Measurements from ENCODE around the gene VPS8.

Gene VPS8

DNA sequence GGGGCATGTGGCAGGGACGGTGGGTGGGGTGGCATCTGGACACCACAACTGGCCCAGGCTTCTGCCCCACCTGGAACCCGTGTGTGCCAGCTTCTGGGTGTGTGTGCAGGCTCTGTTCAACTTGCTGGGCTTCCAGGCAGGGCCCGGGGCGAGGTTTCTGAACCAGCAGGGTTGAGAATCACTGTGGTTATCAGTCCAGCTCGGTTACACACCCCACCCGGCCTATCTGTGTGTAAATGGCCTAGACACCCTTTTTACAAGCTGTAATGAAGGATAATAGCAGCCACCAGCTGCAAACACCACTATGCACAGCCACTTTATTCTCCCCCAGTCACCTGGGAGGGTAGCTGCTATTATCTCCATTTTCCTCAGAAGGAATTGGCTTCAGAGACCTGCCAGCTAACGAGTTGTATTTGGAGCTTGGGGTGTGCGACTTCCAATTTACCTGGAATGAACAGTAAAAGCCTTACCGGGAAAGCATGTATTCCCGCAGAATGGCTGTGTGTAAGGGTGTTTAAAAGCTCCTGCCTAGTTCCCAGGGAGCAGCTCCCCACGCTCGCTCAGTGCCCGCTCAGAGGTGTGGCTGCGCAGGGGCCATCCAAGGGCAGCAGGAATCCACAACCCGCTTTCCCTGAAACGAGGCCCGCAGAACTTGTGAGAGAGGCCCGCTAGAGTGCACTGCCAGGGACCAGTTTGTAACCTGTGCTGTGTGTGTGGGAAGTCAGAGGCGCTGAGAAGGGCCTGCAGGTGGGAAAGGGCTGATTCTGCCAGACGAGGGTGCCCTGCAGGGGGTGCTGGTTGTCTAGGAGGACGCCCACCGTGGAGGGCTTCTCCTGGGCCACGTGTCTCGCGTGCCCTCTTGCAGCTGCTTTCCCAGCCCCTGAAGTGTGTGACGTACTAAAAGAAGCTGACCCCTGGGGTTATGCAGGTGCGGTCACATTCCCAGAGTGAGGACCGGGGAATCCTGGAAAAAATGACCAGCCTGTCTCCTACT is 257.4 kb downstream of the VPS8 start:
- no peak overlapping the region for H3K27ac ChIP-seq (ENCODE audit: low read depth, low read length)

DNA sequence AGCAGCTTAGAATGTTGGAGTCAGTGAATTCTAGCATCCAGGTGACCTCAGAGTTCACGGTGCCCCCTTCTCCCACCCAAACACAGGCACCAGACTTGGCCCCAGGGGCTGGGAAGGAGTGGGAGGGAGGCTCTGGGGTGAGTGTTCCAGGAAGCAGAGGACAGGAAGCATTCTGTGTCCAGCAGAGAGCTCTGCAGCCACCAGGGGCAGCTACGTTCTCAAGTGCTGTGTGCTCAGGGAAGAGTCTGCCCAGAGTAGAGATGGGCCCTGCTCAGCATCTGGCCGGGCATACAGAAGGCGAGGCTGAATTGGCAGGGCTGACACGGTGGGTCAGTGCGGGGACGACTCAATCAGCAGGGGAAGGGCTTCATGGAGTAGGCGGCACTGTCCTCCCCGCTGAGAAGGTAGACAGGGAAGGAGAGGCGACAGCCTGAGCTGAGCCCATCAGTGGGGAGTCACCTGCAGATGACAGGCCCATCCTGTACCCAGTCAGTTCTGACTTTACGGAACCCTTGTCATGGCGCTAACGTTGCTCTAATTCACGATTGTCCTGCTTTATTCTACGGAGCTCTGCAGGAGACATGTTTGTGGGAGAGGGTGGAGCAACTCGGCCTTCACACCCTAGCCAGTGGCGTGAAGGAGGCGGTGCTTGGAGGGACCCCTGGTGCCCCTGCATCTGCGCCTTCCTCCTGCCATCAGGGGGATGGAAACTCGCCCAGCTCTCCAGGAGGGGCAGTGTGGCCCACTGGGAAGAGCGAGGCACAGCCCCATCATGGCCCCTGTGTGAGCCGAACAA is 258.7 kb downstream of the VPS8 start:
- H3K27me3 ChIP-seq (ENCODE audit: control insufficient read depth, insufficient read depth, low read length), result no peaks in the 10 kb centered on the region
- no peaks in the 10 kb centered on the region for H3K36me3 ChIP-seq (ENCODE audit: control insufficient read depth, insufficient read depth, low read length)
- no peak overlapping the region for H3K9ac ChIP-seq (ENCODE audit: low read length)
- H3K4me1 ChIP-seq (ENCODE audit: control insufficient read depth, insufficient read depth, low read length), result no peaks in the 10 kb centered on the region
- no peak overlapping the region for H3K27ac ChIP-seq (ENCODE audit: low read depth, low read length)
- no peak overlapping the region for H3K4me3 ChIP-seq (ENCODE audit: low read length)

More for the DNA sequence above, 257.4 kb downstream of the VPS8 start:
- H3K36me3 ChIP-seq (ENCODE audit: control insufficient read depth, insufficient read depth, low read length), result no peaks in the 10 kb centered on the region
- no peak overlapping the region for H3K4me3 ChIP-seq (ENCODE audit: low read length)
- H3K27me3 ChIP-seq (ENCODE audit: control insufficient read depth, insufficient read depth, low read length), result no peaks in the 10 kb centered on the region
- no peaks in the 10 kb centered on the region for H3K4me1 ChIP-seq (ENCODE audit: control insufficient read depth, insufficient read depth, low read length)
- no peak overlapping the region for H3K9ac ChIP-seq (ENCODE audit: low read length)

DNA sequence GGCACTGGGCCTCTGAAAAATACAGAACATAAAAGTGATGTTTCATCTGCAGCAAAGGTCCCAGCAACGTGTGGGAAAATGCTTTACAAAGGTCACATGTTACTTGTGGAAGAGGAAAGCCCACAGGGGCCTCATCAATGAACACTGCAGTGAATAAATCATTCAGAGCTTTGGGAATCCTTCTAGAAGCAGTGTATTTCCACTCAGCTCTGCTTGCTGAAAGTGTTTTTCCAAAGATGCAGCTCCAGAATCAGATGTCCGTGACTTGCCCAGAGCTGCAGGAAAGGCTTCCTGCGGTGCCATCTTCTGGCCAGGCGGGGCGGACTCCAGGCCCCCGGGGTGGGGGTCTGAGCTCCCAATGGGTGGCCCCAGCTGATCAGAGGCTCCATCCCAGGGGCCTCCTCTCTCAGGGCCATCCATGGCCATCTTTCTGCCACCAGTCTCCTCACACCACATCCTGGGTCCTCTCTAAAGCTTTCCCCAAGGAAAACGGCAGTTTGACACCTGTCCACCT is 259.4 kb downstream of the VPS8 start:
- Histone ChIP-seq H3K27ac (ENCODE audit: low read depth, low read length) (no peak overlapping the region), H3K9ac (ENCODE audit: low read length) (no peak overlapping the region), H3K4me1 (ENCODE audit: control insufficient read depth, insufficient read depth, low read length) (no peaks in the 10 kb centered on the region)

DNA sequence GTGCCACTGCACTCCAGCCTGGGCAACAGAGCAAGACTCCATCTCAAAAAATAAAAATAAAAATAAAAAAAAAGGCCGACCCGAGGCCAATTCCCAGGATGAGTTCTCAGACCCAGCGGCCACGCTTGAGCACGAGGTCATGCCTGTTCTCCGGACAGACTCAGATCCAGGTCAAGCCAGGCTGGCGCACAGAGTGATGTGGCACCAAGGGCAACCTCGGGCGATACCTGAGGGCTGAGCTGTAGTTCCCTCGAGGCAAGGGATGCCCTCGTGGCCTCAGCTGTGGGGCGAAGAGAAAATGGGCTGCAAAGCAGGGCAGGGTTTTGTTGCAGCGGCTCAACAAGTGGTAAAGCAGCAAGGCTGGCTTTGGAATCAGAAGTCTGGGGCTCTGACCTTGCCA is 263.6 kb downstream of the VPS8 start:
- no peaks in the 10 kb centered on the region for H3K27me3 ChIP-seq (ENCODE audit: control insufficient read depth, insufficient read depth, low read length)
- no peaks in the 10 kb centered on the region for H3K36me3 ChIP-seq (ENCODE audit: control insufficient read depth, insufficient read depth, low read length)
- H3K4me3 ChIP-seq (ENCODE audit: low read length), result no peak overlapping the region
- no peak overlapping the region for H3K9ac ChIP-seq (ENCODE audit: low read length)
- H3K4me1 ChIP-seq (ENCODE audit: control insufficient read depth, insufficient read depth, low read length), result no peaks in the 10 kb centered on the region
- no peak overlapping the region for H3K27ac ChIP-seq (ENCODE audit: low read depth, low read length)

More for the DNA sequence above, 259.4 kb downstream of the VPS8 start:
- Histone ChIP-seq H3K36me3 (ENCODE audit: control insufficient read depth, insufficient read depth, low read length) (no peaks in the 10 kb centered on the region), H3K4me3 (ENCODE audit: low read length) (no peak overlapping the region), H3K27me3 (ENCODE audit: control insufficient read depth, insufficient read depth, low read length) (no peaks in the 10 kb centered on the region)

DNA sequence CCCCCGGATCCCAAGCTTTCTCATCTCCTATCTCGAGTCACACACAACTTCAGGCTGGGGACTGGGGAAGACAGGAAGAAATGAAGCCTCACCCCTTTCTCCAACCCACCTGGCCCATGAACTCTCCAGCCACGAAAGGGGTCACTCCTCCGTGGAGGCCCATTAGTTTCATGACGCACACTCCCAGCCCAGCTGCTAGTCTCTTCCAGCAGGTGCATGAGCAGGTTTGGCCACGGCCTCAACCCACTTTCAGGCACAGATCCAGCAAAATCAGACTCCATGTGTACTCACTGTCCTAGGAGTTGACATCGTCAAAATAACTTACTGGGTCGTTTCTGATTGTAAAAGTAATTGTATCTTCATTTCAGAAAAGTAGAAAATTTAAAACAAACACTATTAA is 264.3 kb downstream of the VPS8 start:
- no peak overlapping the region for H3K4me3 ChIP-seq (ENCODE audit: low read length)
- no peak overlapping the region for H3K9ac ChIP-seq (ENCODE audit: low read length)
- no peaks in the 10 kb centered on the region for H3K4me1 ChIP-seq (ENCODE audit: control insufficient read depth, insufficient read depth, low read length)
- no peaks in the 10 kb centered on the region for H3K36me3 ChIP-seq (ENCODE audit: control insufficient read depth, insufficient read depth, low read length)
- no peak overlapping the region for H3K27ac ChIP-seq (ENCODE audit: low read depth, low read length)
- H3K27me3 ChIP-seq (ENCODE audit: control insufficient read depth, insufficient read depth, low read length), result no peaks in the 10 kb centered on the region

DNA sequence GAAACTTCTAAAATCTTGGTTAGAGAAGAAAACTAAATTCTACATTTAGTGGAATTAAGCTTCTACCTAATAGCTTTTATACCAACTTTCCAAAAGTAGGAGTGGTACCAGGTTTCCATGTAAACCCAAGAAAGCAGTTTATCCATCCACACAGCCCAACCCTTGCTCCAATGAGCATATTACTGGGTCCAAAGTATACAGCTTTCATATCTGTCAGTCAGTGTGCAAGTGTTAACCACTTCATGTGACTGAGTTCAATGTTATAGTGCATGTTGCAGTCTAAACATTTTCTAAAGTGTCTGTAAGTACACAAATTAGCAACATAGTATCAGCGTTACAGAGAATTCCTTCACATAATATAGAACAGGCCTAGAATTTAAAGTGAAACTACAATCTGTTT is 267.7 kb downstream of the VPS8 start:
- Histone ChIP-seq H3K9ac (ENCODE audit: low read length) (no peak overlapping the region), H3K36me3 (ENCODE audit: control insufficient read depth, insufficient read depth, low read length) (peaks cover 7% of the 10 kb centered on the region), H3K27me3 (ENCODE audit: control insufficient read depth, insufficient read depth, low read length) (no peaks in the 10 kb centered on the region), H3K4me3 (ENCODE audit: low read length) (no peak overlapping the region), H3K27ac (ENCODE audit: low read depth, low read length) (no peak overlapping the region), H3K4me1 (ENCODE audit: control insufficient read depth, insufficient read depth, low read length) (no peaks in the 10 kb centered on the region)

DNA sequence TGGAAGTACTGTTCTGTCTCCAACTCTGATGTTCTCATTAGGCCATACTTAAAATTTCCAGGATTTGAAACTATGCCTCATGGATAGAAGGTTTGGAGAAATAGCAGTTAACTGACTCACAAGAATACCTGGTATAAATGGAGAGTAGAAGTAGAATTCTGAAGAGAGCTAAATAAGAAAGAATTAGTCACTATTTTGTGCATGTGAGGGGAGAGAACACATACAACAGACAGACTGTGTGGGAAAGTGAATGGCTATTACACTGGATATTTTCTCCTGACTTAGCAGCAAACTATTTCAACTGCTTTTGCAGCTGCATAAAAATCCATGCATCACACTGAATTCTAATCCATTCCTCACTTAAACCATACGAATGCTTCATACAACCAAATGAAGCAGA is 269.6 kb downstream of the VPS8 start:
- Histone ChIP-seq H3K4me3 (ENCODE audit: low read length) (no peak overlapping the region), H3K27me3 (ENCODE audit: control insufficient read depth, insufficient read depth, low read length) (no peaks in the 10 kb centered on the region), H3K4me1 (ENCODE audit: control insufficient read depth, insufficient read depth, low read length) (peaks cover 4% of the 10 kb centered on the region), H3K9ac (ENCODE audit: low read length) (no peak overlapping the region), H3K27ac (ENCODE audit: low read depth, low read length) (no peak overlapping the region), H3K36me3 (ENCODE audit: control insufficient read depth, insufficient read depth, low read length) (peaks cover 7% of the 10 kb centered on the region)

DNA sequence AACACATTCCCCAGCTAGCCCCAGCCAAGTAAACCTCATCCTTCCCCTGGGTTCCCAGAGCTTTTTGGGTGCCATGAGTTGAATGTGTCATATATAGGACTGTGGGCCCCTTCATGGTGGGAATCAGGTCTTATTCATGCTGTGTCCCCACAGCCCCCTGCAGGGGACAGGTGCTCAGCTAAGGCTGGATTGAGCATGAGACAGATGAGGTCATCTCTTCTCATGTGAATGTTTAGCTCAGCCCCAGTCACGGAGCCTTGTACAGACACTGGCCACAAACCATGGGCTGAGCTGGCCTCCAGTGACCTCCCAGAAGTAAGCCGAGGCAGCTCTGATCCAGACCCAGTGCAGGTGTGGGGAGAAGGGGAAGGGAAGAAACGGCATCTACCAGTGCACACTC is 270.2 kb downstream of the VPS8 start:
- peaks cover 5% of the 10 kb centered on the region for H3K4me1 ChIP-seq (ENCODE audit: control insufficient read depth, insufficient read depth, low read length)
- H3K27ac ChIP-seq (ENCODE audit: low read depth, low read length), result no peak overlapping the region
- H3K4me3 ChIP-seq (ENCODE audit: low read length), result no peak overlapping the region
- H3K9ac ChIP-seq (ENCODE audit: low read length), result no peak overlapping the region
- no peaks in the 10 kb centered on the region for H3K27me3 ChIP-seq (ENCODE audit: control insufficient read depth, insufficient read depth, low read length)
- H3K36me3 ChIP-seq (ENCODE audit: control insufficient read depth, insufficient read depth, low read length), result peaks cover 7% of the 10 kb centered on the region

DNA sequence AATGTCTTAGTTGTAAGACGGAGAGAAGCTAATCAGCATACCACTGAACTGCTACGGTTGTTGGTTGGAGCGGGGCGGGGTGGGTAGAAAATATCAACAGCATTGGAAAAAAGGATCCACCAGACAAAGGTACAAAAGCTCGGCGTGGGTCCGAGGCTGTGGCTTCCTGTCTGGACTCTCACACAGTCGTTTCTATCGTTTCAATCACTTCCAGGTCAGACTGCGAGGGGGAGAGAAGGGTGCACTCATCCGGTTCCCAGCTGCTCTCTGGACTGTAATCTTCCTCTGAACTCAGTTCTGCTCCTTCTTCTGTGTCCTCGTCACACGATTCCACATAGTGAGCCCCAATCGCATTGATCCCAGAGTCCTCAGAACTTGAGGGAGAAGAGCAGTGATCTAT is 270.9 kb downstream of the VPS8 start:
- Histone ChIP-seq H3K9ac (ENCODE audit: low read length) (no peak overlapping the region), H3K36me3 (ENCODE audit: control insufficient read depth, insufficient read depth, low read length) (peaks cover 7% of the 10 kb centered on the region), H3K27me3 (ENCODE audit: control insufficient read depth, insufficient read depth, low read length) (no peaks in the 10 kb centered on the region), H3K27ac (ENCODE audit: low read depth, low read length) (no peak overlapping the region), H3K4me3 (ENCODE audit: low read length) (no peak overlapping the region), H3K4me1 (ENCODE audit: control insufficient read depth, insufficient read depth, low read length) (peaks cover 6% of the 10 kb centered on the region)

DNA sequence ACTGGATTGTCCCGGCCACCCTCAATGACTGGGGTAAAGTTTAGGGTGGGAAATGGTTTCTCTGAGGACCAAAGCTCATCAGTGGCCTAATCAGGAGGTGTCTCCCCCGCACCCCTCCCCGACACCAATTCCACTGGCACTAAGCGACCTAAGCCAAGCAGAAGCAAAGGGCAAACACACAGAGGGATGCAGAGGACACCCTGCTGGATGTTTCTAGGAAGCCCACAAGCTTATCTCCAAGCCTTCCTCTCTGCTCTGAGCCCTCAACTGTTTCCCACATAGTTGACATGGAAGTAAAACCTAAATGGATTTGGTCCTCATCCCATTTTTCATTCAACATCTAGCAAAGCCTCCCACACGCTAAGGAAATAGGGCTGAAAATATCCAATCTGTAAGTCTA is 272.4 kb downstream of the VPS8 start:
- Histone ChIP-seq H3K36me3 (ENCODE audit: control insufficient read depth, insufficient read depth, low read length) (peaks cover 7% of the 10 kb centered on the region), H3K4me1 (ENCODE audit: control insufficient read depth, insufficient read depth, low read length) (peaks cover 6% of the 10 kb centered on the region), H3K27me3 (ENCODE audit: control insufficient read depth, insufficient read depth, low read length) (no peaks in the 10 kb centered on the region), H3K4me3 (ENCODE audit: low read length) (no peak overlapping the region), H3K9ac (ENCODE audit: low read length) (no peak overlapping the region), H3K27ac (ENCODE audit: low read depth, low read length) (no peak overlapping the region)

DNA sequence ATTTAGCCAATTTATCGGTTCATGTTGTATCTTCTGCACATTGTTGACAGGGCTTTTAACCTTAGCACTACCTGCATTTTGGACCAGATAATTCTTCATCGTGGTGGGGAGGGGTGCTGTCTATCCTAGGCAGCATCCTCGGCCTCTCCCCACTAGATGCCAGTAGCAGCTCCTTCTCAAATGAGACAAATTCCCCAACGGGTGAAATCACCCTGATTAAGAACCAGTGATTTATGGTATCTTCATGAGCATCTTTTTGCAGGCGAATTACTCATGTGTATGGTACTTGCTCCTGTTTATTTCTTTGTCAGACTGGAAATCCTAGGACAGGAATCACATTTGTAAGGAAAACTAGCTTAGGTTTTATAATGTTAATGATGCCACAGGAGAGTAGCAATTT is 272.9 kb downstream of the VPS8 start:
- Histone ChIP-seq H3K4me3 (ENCODE audit: low read length) (no peak overlapping the region), H3K36me3 (ENCODE audit: control insufficient read depth, insufficient read depth, low read length) (peaks cover 7% of the 10 kb centered on the region), H3K9ac (ENCODE audit: low read length) (no peak overlapping the region), H3K27me3 (ENCODE audit: control insufficient read depth, insufficient read depth, low read length) (no peaks in the 10 kb centered on the region), H3K4me1 (ENCODE audit: control insufficient read depth, insufficient read depth, low read length) (peaks cover 7% of the 10 kb centered on the region), H3K27ac (ENCODE audit: low read depth, low read length) (no peak overlapping the region)

DNA sequence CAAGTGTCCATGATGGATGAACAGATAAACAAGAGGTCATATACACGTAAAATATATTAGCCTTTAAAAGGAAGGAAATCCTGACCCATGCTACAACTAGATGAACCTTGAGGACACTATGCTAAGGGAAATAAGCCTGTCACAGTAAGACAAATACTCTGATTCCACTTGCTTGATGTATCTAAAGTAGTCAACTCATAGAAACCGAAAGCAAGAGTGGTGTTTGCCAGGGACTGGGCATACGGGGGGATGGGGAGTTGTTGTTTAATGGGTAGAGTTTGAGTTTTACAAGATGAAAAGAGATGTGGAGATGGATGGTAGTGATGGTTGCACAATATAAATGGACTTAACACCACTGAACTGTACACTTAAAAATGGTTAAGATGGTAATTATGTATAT is 275.5 kb downstream of the VPS8 start:
- no peaks in the 10 kb centered on the region for H3K27me3 ChIP-seq (ENCODE audit: control insufficient read depth, insufficient read depth, low read length)
- H3K4me1 ChIP-seq (ENCODE audit: control insufficient read depth, insufficient read depth, low read length), result peaks cover 11% of the 10 kb centered on the region
- peaks cover 4% of the 10 kb centered on the region for H3K36me3 ChIP-seq (ENCODE audit: control insufficient read depth, insufficient read depth, low read length)
- H3K4me3 ChIP-seq (ENCODE audit: low read length), result no peak overlapping the region
- no peak overlapping the region for H3K9ac ChIP-seq (ENCODE audit: low read length)
- H3K27ac ChIP-seq (ENCODE audit: low read depth, low read length), result no peak overlapping the region
